A549 (cell line): Measurements from ENCODE around the gene PAK3. TPM values are rescaled to one million over a fixed set of nuclear protein-coding genes. Genes with fewer than 3 reads are reported as not detected.

Experiments
- ATAC-seq, 2 experiments: fragments of 200-7000 bp in 1 of 2; fragments of >200 bp in 1 of 2; cut with Nextera tagmentation in 1 of 2; cut with Tn5 transposase in 1 of 2; 3 replicates each; pipeline versions ENCODE4 v1.8.0 to v1.9.1; 2018 to 2020; ENCODE audit warnings: mild to moderate bottlenecking in 1 of 2, moderate library complexity in 1 of 2
- CTCF ChIA-PET: fragments of 300-600 bp; sonication (Branson Sonifier 250); formaldehyde crosslinking; extraction: SDS; loops from one replicate; lab custom pipeline; 2021; ENCODE audit warnings: antibody characterized with exemption, inconsistent platforms; lab: Yijun Ruan, JAX
- POLR2A ChIA-PET: fragments of 350-600 bp; formaldehyde crosslinking; extraction: SDS; loops from one replicate; lab custom pipeline; 2021; ENCODE audit warnings: antibody characterized with exemption, inconsistent platforms; lab: Yijun Ruan, JAX
- DNase-seq, 2 experiments: peaks; one replicate each; pipeline versions ENCODE4 v3.0.0 to v3.0.0-alpha.2; 2011 to 2016; ENCODE audit warnings: low read depth in 1 of 2, low spot score in 1 of 2
- FAIRE-seq: peaks from 2 replicates; lab custom pipeline; 2011; peaks lifted over from hg19 to GRCh38; lab: Jason Lieb, UNC
- H3K27ac ChIP-seq, 2 experiments: fragments of >200 bp; sonication (Bioruptor Twin); formaldehyde crosslinking; 3 replicates each; pipeline ENCODE4 v1.5.1; 2016 to 2017
- H3K4me1 ChIP-seq: fragments of >200 bp; sonication (Bioruptor Twin); formaldehyde crosslinking; 3 replicates; pipeline ENCODE4 v1.6.1; 2016
- H3K4me2 ChIP-seq: fragments of >200 bp; sonication (Bioruptor Twin); formaldehyde crosslinking; 3 replicates; pipeline ENCODE4 v1.6.1; 2016
- H3K4me3 ChIP-seq: fragments of >200 bp; sonication (Bioruptor Twin); formaldehyde crosslinking; 3 replicates; pipeline ENCODE4 v1.5.1; 2016
- H3K9me3 ChIP-seq: fragments of >200 bp; sonication (Bioruptor Twin); formaldehyde crosslinking; 3 replicates; pipeline ENCODE4 v1.6.1; 2016
- CBX2 ChIP-seq: fragments of 200-600 bp; sonication (generic); IDR thresholded peaks from 2 replicates; pipeline ENCODE4 v1.6.1; 2016; ENCODE audit warnings: low read depth, mild to moderate bottlenecking, borderline replicate concordance
- CHD2 ChIP-seq: fragments of 150-350 bp; IDR thresholded peaks from 2 replicates; pipeline ENCODE4 v1.6.1; 2014; ENCODE audit warnings: low read length; ENCODE audit not compliant: partially characterized antibody
- E2F6 ChIP-seq: IDR thresholded peaks from 2 replicates; pipeline ENCODE4 v1.6.1; 2012; ENCODE audit warnings: low read depth, borderline replicate concordance
- EHMT2 ChIP-seq: fragments of 200-600 bp; sonication (generic); IDR thresholded peaks from 2 replicates; pipeline ENCODE4 v1.6.1; 2016; ENCODE audit warnings: antibody characterized with exemption, low read depth, mild to moderate bottlenecking, moderate library complexity
- ELK1 ChIP-seq: fragments of 150-350 bp; IDR thresholded peaks from 2 replicates; pipeline ENCODE4 v1.6.1; 2014; ENCODE audit warnings: low read depth, mild to moderate bottlenecking, low read length
- EP300 ChIP-seq, 2 experiments: fragments of >200 bp; sonication (Bioruptor Twin); formaldehyde crosslinking; IDR thresholded peaks; 2 replicates in 1 of 2; 3 replicates in 1 of 2; pipeline ENCODE4 v1.6.1; 2016 to 2017
- ESRRA ChIP-seq: fragments of 150-350 bp; IDR thresholded peaks from 2 replicates; pipeline ENCODE4 v1.6.1; 2014; ENCODE audit warnings: mild to moderate bottlenecking, low read length, borderline replicate concordance
- FOSL2 ChIP-seq, 2 experiments: fragments of 450-650 bp in 1 of 2; fragments of >200 bp in 1 of 2; sonication (Bioruptor Twin) in 1 of 2; formaldehyde crosslinking; IDR thresholded peaks; 2 replicates each; pipeline versions ENCODE4 v1.5.0 to v1.6.1; 2016 to 2020; ENCODE audit warnings: mild to moderate bottlenecking in 1 of 2, moderate library complexity in 1 of 2
- HES2 ChIP-seq: fragments of >200 bp; sonication (Bioruptor Twin); formaldehyde crosslinking; IDR thresholded peaks from 2 replicates; pipeline ENCODE4 v1.6.1; 2016
- HEYL ChIP-seq: fragments of 250-450 bp; sonication (Bioruptor Pico); IDR thresholded peaks from 2 replicates; pipeline ENCODE4 v1.8.0; 2021; ENCODE audit warnings: mild to moderate bottlenecking, moderate library complexity
- HOXA7 ChIP-seq: fragments of 250-450 bp; sonication (Bioruptor Pico); IDR thresholded peaks from 2 replicates; pipeline ENCODE4 v1.5.0; 2020; ENCODE audit warnings: mild to moderate bottlenecking, moderate library complexity
- HOXB13 ChIP-seq: fragments of 250-450 bp; sonication (Bioruptor Pico); IDR thresholded peaks from 2 replicates; pipeline ENCODE4 v1.5.0; 2020; ENCODE audit warnings: low read depth, mild to moderate bottlenecking, moderate library complexity
- KDM1A ChIP-seq: fragments of 200-600 bp; sonication (generic); IDR thresholded peaks from 2 replicates; pipeline ENCODE4 v1.6.1; 2016; ENCODE audit warnings: low read depth, mild to moderate bottlenecking
- KDM5A ChIP-seq: fragments of 200-600 bp; sonication (generic); IDR thresholded peaks from 2 replicates; pipeline ENCODE4 v1.6.1; 2016; ENCODE audit warnings: antibody characterized with exemption, mild to moderate bottlenecking
- MAX ChIP-seq: IDR thresholded peaks from 2 replicates; pipeline ENCODE4 v1.6.1; 2012
- MAZ ChIP-seq: fragments of 150-350 bp; IDR thresholded peaks from 2 replicates; pipeline ENCODE4 v1.6.1; 2014; ENCODE audit warnings: antibody characterized with exemption, low read depth, low read length, borderline replicate concordance
- MYC ChIP-seq: IDR thresholded peaks from 2 replicates; pipeline ENCODE4 v1.6.1; 2012; ENCODE audit warnings: mild to moderate bottlenecking, inconsistent platforms, low read length, improper control_type of control experiment, borderline replicate concordance
- PBX3 ChIP-seq: IDR thresholded peaks from 2 replicates; pipeline ENCODE4 v1.6.1; 2012
- RAD21 ChIP-seq, 2 experiments: fragments of >200 bp in 1 of 2; sonication (Bioruptor Twin) in 1 of 2; formaldehyde crosslinking in 1 of 2; IDR thresholded peaks in 1 of 2; conservative IDR thresholded peaks in 1 of 2; 2 replicates in 1 of 2; 3 replicates in 1 of 2; pipeline ENCODE4 v1.6.1; 2012 to 2018; ENCODE audit warnings: inconsistent platforms in 1 of 2
- RARB ChIP-seq: fragments of 250-450 bp; sonication (Bioruptor Pico); IDR thresholded peaks from 2 replicates; pipeline ENCODE4 v1.8.0; 2021; ENCODE audit warnings: mild to moderate bottlenecking, moderate library complexity
- RCOR1 ChIP-seq: fragments of 150-350 bp; IDR thresholded peaks from 2 replicates; pipeline ENCODE4 v1.6.1; 2014; ENCODE audit warnings: antibody characterized with exemption, low read length, low read depth
- RNF2 ChIP-seq: fragments of 200-600 bp; sonication (generic); IDR thresholded peaks from 2 replicates; pipeline ENCODE4 v1.6.1; 2016; ENCODE audit warnings: low read depth, mild to moderate bottlenecking, antibody characterized with exemption, moderate library complexity, borderline replicate concordance
- TFCP2L1 ChIP-seq: fragments of 250-450 bp; sonication (Bioruptor Pico); IDR thresholded peaks from 2 replicates; pipeline ENCODE4 v1.5.0; 2021; ENCODE audit warnings: mild to moderate bottlenecking
- TP53 ChIP-seq: fragments of 250-450 bp; sonication (Bioruptor Pico); IDR thresholded peaks from 2 replicates; pipeline ENCODE4 v1.5.0; 2021; ENCODE audit warnings: mild to moderate bottlenecking, moderate library complexity
- USF2 ChIP-seq: fragments of 450-650 bp; IDR thresholded peaks from 2 replicates; pipeline ENCODE4 v1.6.1; 2014; ENCODE audit warnings: antibody characterized with exemption
- ZNF302 ChIP-seq: fragments of 250-450 bp; sonication (Bioruptor Pico); IDR thresholded peaks from 2 replicates; pipeline ENCODE4 v1.9.0; 2021; ENCODE audit warnings: inconsistent platforms, mild to moderate bottlenecking, moderate library complexity
- ZSCAN20 ChIP-seq: fragments of 250-450 bp; sonication (Bioruptor Pico); IDR thresholded peaks from 2 replicates; pipeline ENCODE4 v1.8.0; 2022; ENCODE audit warnings: mild to moderate bottlenecking, moderate library complexity
- WGBS: methylation state at CpG from one replicate; pipeline ENCODE4 v1.1.6; 2017; ENCODE audit errors: missing lambda C conversion rate; 5-methylcytosine and 5-hydroxymethylcytosine counted together
- polyA plus RNA-seq, 4 experiments: library from polyadenylated mRNA; depleted of rRNA in 3 of 4; stranded (reverse); fragments of >200 nt; fragmentation: RNase III in 1 of 4; extraction: RNeasy Plus Mini Kit Qiagen cat#74134 plus additional on column Dnase treatment in 1 of 4; gene quantifications; 2 replicates in 3 of 4; 3 replicates in 1 of 4; pipeline ENCODE4 v1.2.3, GENCODE V29; 2011 to 2017

PAK3 gene
- polyA plus RNA-seq, 2 of the 4 experiments (the other 2 are of a cell fraction) = 0.06 to 0.17 TPM

GRCh38 chrX:111124418-111124817, 28.4 kb downstream of the PAK3 start:
- no peak for DNase-seq
- no peak for ATAC-seq
- Histone ChIP-seq H3K9me3 (no peaks in the 10 kb centered on the region), H3K4me1 (no peaks in the 10 kb centered on the region), H3K27ac (no peak overlapping the region), H3K4me3 (no peak overlapping the region), H3K4me2 (no peak overlapping the region)
- ChIA-PET POLR2A (no interaction called here), CTCF (interaction anchor here (0.8 kb wide), 1 partner anchor 24 kb away, joined by 3 read pairs; no protein-coding TSS in a partner anchor)
- no peak for FAIRE-seq
- no peak for TF ChIP-seq KDM1A
- TF ChIP-seq HEYL = no peak
- TF ChIP-seq PBX3 = no peak
- no peak for TF ChIP-seq ZNF302 (CRISPR knock-in tag)
- no peak for TF ChIP-seq ELK1
- no peak for TF ChIP-seq KDM5A
- no peak for TF ChIP-seq MAX
- no peak for TF ChIP-seq EP300 (IDR thresholded peaks at IDR 0.05)
- no peak for TF ChIP-seq HOXB13 (CRISPR knock-in tag)
- no peak for TF ChIP-seq USF2
- no peak for TF ChIP-seq RAD21 (conservative IDR thresholded peaks at IDR 0.05 in 1 of 2, IDR thresholded peaks at IDR 0.05 in 1 of 2)
- TF ChIP-seq CBX2 = no peak
- TF ChIP-seq TP53 (CRISPR knock-in tag) = no peak
- TF ChIP-seq ESRRA = no peak
- no peak for TF ChIP-seq MYC
- no peak for TF ChIP-seq HOXA7 (CRISPR knock-in tag)
- WGBS = 12% methylated on average over 2 of the region's 2 CpGs

GRCh38 chrX:111127038-111127437, 31.0 kb downstream of the PAK3 start:
- H3K4me1 ChIP-seq = no peaks in the 10 kb centered on the region
- POLR2A ChIA-PET = no interaction called here
- CTCF ChIA-PET = no interaction called here

GRCh38 chrX:111129921-111130320, 33.9 kb downstream of the PAK3 start:
- H3K4me3 ChIP-seq = no peak overlapping the region
- TF ChIP-seq E2F6 (no peak), EHMT2 (no peak), FOSL2 (IDR thresholded peaks at IDR 0.05) (no peak), FOSL2 (CRISPR knock-in tag; IDR thresholded peaks at IDR 0.05) (no peak), RCOR1 (no peak), ZNF302 (CRISPR knock-in tag) (no peak), KDM1A (no peak), PBX3 (no peak), HES2 (no peak), HEYL (no peak), MAZ (no peak), RNF2 (no peak), ESRRA (no peak), TFCP2L1 (no peak)
- CTCF ChIA-PET = no interaction called here
- no peak overlapping the region for H3K4me2 ChIP-seq
- 50% methylated on average over 1 of the region's 1 CpG for WGBS
- no peak for DNase-seq
- H3K9me3 ChIP-seq = no peaks in the 10 kb centered on the region
- FAIRE-seq = peak; percentile 28
- no peak for ATAC-seq
- H3K27ac ChIP-seq = no peak overlapping the region
- POLR2A ChIA-PET = no interaction called here
- H3K4me1 ChIP-seq = no peaks in the 10 kb centered on the region

More at GRCh38 chrX:111127038-111127437, 31.0 kb downstream of the PAK3 start:
- Histone ChIP-seq H3K4me2 (no peak overlapping the region), H3K27ac (no peak overlapping the region), H3K9me3 (no peaks in the 10 kb centered on the region), H3K4me3 (no peak overlapping the region)
- DNase-seq (no peak), ATAC-seq (no peak), FAIRE-seq (no peak)
- TF ChIP-seq ZSCAN20 (no peak), RARB (CRISPR knock-in tag) (no peak), USF2 (no peak), CHD2 (no peak)
